ENCODE data around the gene PSMB11.

Gene PSMB11

DNA sequence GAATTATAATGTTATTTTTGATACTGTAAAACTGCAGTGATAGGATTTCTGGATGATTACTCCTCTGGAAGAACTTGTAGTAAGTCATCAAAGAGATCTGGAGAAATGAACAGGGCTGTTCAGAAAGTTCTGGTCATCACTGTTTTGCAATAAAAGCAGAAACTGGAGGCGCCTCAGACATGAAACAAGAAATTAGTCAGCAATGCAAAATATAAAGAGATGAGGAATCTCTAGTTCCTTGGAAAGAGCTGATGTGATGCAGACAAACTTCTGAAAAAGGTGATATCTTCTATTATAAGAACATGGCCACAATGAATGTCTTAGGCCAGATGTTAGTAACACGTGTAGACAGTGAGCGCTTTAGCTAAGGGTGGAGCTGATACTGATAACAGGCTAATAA, 43.4 kb downstream of the PSMB11 start:
- DNase-seq (ENCODE audit: low spot score) = no peak

DNA sequence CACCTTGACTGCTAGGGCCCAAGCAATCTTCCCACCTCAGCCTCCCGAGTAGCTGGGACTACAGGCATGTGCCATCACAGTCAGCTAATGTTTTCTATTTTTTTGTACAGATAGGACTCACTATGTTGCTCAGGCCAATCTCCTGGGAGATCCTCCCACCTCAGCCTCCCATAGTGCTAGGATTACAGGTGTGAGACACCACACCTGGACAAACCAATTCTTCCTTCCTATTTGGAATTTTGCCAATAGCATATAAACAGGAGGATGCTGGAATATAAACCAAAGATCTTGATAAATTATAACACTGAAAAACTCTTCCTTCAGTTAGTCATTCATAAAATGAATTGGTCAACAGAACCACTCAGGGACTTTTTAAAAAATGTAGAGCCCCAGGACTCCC, 44.6 kb downstream of the PSMB11 start:
- DNase-seq (ENCODE audit: low spot score) = no peak

DNA sequence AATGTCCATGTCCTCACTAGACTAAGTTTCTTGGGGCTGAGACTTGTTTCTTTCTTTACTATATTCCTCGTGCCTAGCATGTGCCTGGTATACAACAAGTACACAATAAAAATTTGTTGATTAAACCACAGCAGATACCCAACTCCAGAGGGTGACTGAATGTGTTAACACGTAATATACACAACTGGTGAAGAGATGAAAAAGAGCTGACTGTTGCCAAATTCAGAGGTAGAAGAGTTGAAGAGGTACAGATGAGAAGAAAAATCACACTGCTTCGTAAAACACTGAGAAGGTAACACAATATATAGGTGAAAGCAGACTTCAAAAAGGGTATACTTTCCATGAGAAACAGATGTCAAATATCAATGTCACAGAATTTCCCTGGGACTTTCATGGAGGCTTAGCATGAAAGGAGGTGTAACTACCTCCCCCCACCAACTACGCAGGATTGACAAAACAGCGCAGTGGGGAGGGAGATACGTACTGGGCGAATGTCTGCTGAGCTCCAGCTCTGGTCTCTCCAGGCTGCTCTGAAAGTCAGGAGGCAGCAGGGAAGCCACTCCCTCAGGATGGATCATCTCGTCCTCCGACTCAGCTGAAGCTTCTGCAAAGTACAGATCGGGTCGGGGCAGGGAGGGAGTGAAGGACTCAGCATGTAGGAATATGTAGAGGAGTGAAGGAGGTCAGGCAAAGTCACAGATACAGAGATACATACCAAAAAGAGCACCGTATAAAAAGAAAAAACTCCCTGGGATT, 47.7 kb downstream of the PSMB11 start:
- DNase-seq (ENCODE audit: low spot score) = no peak

DNA sequence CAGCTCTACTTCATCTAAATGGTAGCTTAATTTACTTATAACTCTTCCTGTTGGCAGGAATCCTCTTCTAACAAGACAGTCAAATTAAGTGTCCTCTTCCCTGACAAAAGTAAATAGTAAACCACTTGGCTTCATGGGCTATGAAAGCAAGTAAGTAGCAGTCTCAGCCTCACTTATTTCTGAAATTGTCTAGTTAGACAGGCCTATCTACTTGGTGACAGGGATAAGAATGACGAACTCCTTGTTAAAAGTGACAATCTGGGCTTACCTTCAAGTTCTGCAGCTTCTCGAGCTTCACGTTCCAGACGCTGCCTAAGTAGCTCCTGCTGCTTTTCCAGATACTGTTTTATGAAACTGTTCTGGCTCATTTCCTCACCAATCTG, 48.2 kb downstream of the PSMB11 start:
- no peak for DNase-seq (ENCODE audit: low spot score)

DNA sequence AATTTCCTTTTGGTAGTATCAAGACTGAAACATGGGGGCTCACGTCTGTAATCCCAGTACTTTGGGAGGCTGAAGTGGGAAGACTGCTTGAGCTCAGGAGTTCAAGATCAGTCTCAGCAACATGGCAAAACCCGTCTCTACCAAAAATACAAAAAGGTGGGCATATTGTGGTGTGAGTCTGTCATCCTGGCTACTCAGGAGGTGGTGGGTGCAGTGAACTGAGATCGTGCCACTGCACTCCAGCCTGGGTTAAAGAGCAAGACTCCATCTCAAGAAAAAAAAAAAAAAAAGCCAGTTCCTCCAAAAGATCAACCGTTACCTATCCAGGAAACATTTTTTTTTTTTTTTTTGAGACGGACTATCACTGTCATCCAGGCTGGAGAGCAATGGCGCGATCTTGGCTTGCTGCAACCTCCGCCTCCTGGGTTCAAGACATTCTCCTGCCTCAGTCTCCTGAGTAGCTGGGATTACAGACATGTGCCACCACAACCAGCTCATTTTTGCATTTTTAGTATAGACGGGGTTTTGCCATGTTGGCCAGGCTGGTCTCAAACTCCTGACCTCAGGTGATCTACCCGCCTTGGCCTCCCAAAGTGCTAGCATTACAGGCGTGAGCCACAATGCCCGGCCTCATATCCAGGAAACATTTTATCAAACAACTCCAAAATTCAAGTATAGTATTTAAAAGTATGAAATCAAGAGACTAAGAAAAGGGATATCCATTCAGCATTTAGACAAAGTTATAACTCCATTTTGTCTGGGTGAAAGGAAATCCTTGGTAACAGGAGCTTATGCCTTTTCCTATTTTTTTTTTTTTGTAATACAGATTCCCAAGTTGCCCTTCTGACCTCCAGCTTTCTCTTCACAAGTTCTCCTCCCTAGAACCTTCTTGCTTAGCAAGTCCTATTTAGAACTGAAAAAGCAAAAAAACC, 49.5 kb downstream of the PSMB11 start:
- no peak for DNase-seq (ENCODE audit: low spot score)

DNA sequence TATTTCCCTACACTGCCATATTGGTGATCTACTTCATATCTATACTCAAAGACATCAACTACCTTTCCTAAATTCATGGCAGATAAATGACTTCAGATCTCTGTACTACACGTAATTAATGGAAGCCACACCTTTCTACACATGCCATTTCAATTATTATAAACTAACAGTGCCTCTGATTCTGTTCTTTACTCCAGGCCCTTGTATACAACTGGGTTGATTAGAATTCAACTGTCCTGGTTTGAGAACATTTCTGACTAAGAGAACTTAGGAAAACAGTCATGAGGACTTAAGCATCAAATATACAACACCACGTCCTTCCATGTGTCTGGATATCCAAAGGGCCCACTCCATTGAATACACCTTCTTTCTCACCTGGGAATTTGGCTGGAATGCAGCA, 51.1 kb downstream of the PSMB11 start:
- DNase-seq (ENCODE audit: low spot score) = no peak

DNA sequence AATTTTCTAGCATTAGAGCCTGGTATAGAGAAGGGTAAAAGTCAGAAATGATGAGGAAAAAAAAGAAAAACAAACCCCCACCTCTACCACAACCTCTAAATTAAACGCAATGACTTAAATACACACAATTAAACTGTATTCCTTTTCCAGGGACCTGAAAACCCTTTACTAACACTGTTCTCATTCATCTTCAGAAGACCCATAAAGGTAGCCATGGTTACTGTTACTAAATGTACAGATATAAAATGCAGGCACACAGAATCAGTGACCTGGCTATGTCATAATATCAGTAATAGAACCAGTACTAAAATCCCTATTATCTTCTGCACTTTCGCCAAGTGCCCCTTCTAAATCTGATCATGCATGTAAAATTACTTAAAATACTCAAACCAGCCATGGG, 51.5 kb downstream of the PSMB11 start:
- DNase-seq (ENCODE audit: low spot score) = no peak
